ENCODE results near the gene CHD6. TPM values are rescaled to one million over a fixed set of nuclear protein-coding genes. Genes with fewer than 3 reads are reported as not detected.
"Not testable (repeated sequence)": the region's sequence is repeated elsewhere in the genome, so short reads cannot be mapped to it uniquely, and the experiment has no call there.

Gene CHD6
- total RNA-seq, 1 experiment from 2014 or later = 20.9 TPM

DNA sequence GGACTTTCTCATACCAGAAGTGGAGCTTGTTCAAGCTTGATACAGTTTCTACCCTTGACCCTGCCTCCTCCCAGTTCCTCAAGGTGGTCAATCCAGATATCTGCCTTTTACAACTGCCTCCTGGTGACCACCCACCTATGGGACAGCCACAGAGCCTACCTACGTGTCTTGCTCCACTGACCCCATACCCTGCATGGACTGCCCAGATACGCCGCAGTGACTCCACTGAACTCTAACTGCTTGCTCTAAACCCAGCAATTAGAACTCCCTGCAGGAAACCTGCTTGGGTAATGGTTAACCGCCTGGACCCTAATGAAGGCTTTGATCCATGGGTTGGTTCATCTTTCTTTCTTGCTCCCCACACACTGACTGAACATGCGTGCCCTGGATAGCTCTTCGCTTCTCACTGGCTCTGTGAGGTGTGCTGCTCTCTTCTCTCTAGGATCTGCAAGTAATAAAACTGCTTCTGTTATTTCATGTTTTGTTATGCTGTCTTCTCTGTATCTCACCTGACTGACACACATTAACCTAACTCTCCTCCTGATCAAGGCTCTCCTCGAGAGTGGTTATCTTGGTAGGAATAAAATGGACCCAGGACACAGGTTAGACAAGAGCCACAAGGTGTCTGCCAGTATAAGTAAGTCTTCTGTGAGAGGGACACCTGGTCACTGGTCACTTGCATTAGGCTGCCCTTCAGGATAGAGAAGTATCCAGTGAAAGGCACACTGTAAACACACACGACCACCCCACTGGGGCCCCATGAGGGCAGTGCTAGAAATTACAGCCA is 79.2 kb downstream of the CHD6 start:
- H3K4me1 ChIP-seq (replicated peaks) = no peaks in the 10 kb centered on the region
- no peak for DNase-seq (ENCODE audit: low read depth in 1 of 2, low spot score in 2 of 2)

DNA sequence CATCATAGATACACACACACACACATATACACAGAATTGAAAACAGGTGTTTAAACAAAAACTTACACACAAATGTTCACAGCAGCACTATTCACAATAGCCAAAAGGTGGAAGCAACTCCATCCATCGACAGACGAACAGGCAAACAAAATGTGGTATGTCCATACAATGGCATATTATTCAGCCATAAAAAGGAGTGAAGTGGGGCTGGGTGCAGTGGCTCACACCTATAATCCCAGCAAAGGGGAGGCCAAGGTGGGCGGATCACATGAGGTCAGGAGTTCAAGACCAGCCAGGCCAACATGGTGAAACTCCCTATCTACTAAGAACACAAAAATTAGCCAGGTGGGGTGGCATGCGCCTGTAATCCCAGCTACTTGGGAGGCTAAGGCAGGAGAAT is 80.3 kb downstream of the CHD6 start:
- no peak overlapping the region for H3K27ac ChIP-seq
- H3K4me3 ChIP-seq = no peak overlapping the region
- H3K36me3 ChIP-seq = peaks cover 3% of the 10 kb centered on the region; the same call in 1 of the 2 replicates
- H3K27me3 ChIP-seq (replicated peaks) = no peaks in the 10 kb centered on the region
- no peaks in the 10 kb centered on the region for H3K4me1 ChIP-seq (replicated peaks)
- no peak for DNase-seq (ENCODE audit: low read depth in 1 of 2, low spot score in 2 of 2)
- H3K9me3 ChIP-seq (replicated peaks) = 0 out of 2 replicates have a peak, but pooled peaks cover 3% of the 10 kb centered on the region

More for the DNA sequence above, 79.2 kb downstream of the CHD6 start:
- H3K27ac ChIP-seq = no peak overlapping the region
- no peak overlapping the region for H3K4me3 ChIP-seq
- H3K36me3 ChIP-seq = no peaks in the 10 kb centered on the region
- H3K27me3 ChIP-seq (replicated peaks) = no peaks in the 10 kb centered on the region
- H3K9me3 ChIP-seq (replicated peaks) = 0 out of 2 replicates have a peak, but pooled peaks cover 3% of the 10 kb centered on the region

DNA sequence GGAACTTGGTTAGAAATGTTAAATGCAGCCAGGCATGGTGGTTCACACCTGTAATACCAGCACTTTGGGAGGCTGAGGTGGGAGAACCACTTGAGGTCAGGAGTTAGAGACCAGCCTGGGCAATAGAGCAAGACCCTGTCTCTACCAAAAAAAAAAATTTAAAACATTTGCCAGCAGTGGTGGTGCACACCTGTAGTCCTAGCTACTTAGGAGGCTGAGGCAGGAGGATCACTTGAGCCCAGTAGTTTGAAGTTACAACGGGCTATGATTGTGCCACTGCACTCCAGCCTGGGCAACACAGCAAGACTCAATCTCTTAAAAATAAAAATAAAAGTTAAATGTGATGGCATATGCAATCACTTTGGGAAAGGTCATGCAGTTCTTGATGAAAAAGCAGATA is 82.6 kb downstream of the CHD6 start:
- not testable (repeated sequence) for H3K4me3 ChIP-seq; H3K4me1 ChIP-seq (replicated peaks); DNase-seq (ENCODE audit: low read depth in 1 of 2, low spot score in 2 of 2); H3K9me3 ChIP-seq (replicated peaks); H3K27me3 ChIP-seq (replicated peaks); H3K27ac ChIP-seq
- H3K36me3 ChIP-seq = peaks cover 12% of the 10 kb centered on the region; the same call in 1 of the 2 replicates

DNA sequence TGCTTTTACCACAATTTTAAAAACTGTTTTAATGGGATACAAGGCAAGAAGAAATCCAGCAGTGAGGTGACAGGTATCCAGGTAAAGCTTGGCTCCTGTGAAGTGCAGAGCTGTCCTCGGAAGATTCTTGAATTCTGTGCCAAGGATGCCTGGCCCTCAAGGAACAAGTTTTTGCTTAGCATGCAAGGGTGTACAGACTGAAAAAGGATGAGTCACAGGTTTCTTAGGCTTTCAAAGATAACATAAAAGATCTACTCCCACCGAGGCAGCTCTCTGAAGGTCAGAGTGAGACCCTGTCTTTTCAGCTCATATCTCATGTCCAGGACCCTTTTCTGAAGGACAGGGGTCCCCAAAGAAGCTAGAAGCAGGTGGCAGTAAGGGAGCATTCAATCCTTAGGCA is 83.3 kb downstream of the CHD6 start:
- Histone ChIP-seq H3K9me3 (replicated peaks) (0 out of 2 replicates have a peak, but pooled peaks cover 3% of the 10 kb centered on the region), H3K36me3 (peaks cover 12% of the 10 kb centered on the region; the same call in 1 of the 2 replicates), H3K4me1 (replicated peaks) (0 out of 2 replicates have a peak, but pooled peaks cover 4% of the 10 kb centered on the region), H3K4me3 (no peak overlapping the region), H3K27me3 (replicated peaks) (no peaks in the 10 kb centered on the region), H3K27ac (no peak overlapping the region)
- DNase-seq (ENCODE audit: low read depth in 1 of 2, low spot score in 2 of 2) = no peak

DNA sequence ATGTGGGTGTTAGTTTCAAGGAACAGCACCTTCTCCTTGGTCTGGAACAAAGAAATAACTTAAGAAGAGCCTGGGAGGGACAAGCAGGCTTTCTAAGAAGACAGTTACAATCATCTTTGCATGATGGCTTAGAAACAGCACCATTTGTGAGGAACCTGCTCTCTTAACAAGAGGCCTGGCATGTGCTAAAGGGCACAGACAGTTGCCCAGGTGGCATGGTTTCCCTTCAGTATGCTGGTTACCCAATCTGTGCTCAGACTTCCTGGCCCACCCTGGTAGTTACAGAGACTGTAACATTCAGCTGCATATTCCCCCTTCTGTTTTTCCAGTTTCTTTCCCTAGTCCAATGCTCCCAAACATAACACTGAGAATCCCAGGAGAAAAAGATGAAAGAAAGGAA is 84.0 kb downstream of the CHD6 start:
- Histone ChIP-seq H3K4me3 (no peak overlapping the region), H3K36me3 (peaks cover 12% of the 10 kb centered on the region; the same call in 1 of the 2 replicates), H3K9me3 (replicated peaks) (0 out of 2 replicates have a peak, but pooled peaks cover 3% of the 10 kb centered on the region), H3K4me1 (replicated peaks) (0 out of 2 replicates have a peak, but pooled peaks cover 4% of the 10 kb centered on the region), H3K27ac (no peak overlapping the region), H3K27me3 (replicated peaks) (no peaks in the 10 kb centered on the region)
- DNase-seq (ENCODE audit: low read depth in 1 of 2, low spot score in 2 of 2) = no peak

DNA sequence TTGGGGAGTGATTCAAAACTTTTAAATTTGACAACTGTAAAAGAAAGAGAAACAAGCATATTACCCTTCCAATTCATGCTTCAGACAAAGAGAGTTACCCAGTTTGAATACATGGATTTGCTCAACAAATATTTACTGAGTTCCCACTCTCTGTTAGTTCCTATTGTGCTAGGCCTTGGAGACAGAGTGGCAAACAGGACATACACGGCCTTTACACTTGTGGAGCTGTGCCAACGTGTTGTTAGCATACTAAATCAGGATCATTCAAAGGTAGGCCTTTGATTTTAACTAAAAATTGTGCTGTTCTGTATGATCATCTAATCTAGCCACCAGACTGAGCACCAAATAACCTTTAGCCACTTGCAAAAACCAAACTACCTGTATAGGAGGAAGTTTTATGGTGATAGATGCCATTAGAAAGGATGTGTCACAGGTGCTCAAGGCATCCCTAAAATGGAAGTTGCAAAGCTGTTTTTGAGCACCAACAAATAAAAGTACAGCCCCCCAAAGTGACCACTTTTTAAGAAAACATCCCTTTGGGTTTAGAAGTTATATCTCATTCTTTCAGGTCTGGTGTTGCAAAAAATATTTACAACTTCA is 84.5 kb downstream of the CHD6 start:
- Histone ChIP-seq H3K4me3 (no peak overlapping the region), H3K9me3 (replicated peaks) (0 out of 2 replicates have a peak, but pooled peaks cover 3% of the 10 kb centered on the region), H3K4me1 (replicated peaks) (0 out of 2 replicates have a peak, but pooled peaks cover 4% of the 10 kb centered on the region), H3K27ac (no peak overlapping the region), H3K36me3 (peaks cover 12% of the 10 kb centered on the region; the same call in 1 of the 2 replicates), H3K27me3 (replicated peaks) (no peaks in the 10 kb centered on the region)
- DNase-seq (ENCODE audit: low read depth in 1 of 2, low spot score in 2 of 2) = no peak

DNA sequence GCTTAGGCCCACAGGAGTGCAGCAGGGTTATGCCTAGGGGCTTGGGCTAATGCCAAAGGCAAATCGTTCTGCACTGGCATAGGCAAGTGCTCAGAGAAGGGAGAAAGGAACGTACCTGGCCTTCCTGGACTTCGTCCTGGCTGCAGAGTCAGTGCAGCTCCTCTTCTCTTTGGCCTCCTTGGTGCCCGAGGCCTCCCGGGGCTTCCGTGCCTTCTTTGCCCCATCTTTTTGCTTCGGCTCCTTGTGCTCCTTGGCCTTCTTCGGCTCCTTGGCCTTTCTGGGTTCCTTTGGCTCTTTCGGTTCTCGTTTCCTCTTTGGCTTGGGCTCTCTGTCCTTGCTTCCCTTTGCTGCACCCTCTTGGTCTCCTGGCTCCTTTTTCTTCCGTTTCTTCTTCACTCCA is 85.2 kb downstream of the CHD6 start:
- Histone ChIP-seq H3K27me3 (replicated peaks) (no peaks in the 10 kb centered on the region), H3K9me3 (replicated peaks) (0 out of 2 replicates have a peak, but pooled peaks cover 3% of the 10 kb centered on the region), H3K4me3 (no peak overlapping the region), H3K4me1 (replicated peaks) (0 out of 2 replicates have a peak, but pooled peaks cover 4% of the 10 kb centered on the region), H3K27ac (no peak overlapping the region), H3K36me3 (peaks cover 12% of the 10 kb centered on the region; the same call in 1 of the 2 replicates)
- DNase-seq (ENCODE audit: low read depth in 1 of 2, low spot score in 2 of 2) = no peak

DNA sequence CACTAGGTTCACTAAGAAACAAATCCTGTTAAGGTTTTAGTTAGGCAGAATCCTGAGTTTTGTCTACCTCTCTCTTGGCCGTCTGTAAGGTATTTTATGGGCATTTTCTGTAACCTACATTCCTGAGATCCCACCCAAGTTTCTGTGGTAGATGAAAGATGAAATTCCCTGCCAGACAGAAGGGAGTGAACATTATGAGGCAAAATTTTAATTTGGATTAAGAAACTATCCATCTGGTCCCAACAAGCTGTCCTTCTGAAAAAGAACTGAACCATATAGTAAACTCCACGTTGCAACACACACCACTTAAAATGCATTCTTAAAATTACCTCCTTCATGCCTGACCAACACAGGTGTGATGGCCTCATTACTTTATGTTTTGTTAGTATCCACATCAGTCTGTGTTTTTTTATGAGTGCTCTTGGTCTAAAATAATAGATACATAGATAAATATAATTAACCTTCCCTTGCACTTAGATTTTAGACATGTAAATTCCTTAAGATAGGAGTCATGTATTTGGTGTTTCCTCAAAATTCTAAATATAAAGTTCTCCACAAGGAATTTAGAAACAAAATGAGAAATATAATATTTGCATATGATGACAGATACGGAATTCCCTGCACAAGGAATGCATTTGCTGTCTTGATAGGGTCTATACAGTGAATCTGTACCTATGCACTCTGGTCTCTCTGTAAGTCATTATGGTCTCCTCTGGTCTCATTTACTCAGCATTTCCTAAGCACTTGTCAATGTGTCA is 86.5 kb downstream of the CHD6 start:
- Histone ChIP-seq H3K36me3 (peaks cover 12% of the 10 kb centered on the region; the same call in 1 of the 2 replicates), H3K27me3 (replicated peaks) (no peaks in the 10 kb centered on the region), H3K4me3 (no peak overlapping the region), H3K27ac (no peak overlapping the region), H3K4me1 (replicated peaks) (0 out of 2 replicates have a peak, but pooled peaks cover 4% of the 10 kb centered on the region), H3K9me3 (replicated peaks) (no peaks in the 10 kb centered on the region)
- DNase-seq (ENCODE audit: low read depth in 1 of 2, low spot score in 2 of 2) = no peak

DNA sequence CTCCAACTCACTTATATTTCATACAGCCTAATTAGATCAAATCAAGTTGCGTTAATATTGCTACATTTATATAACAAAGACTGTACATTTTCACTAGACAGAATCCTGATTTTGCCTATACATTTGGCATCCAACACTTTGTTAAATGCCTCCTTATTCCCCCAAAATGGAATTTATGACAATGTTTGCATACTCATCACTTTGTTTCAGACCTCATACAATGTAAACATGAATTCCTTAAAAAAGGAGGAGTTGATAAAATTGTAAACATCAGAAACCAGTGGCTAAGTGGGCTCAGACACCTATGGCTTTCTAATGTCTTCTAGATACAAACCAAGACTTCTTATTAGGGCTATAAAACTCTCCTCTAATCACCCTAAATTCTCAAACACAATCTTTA is 87.3 kb downstream of the CHD6 start:
- Histone ChIP-seq H3K36me3 (peaks cover 12% of the 10 kb centered on the region; the same call in 1 of the 2 replicates), H3K4me1 (replicated peaks) (0 out of 2 replicates have a peak, but pooled peaks cover 4% of the 10 kb centered on the region), H3K9me3 (replicated peaks) (no peaks in the 10 kb centered on the region), H3K27ac (no peak overlapping the region), H3K4me3 (no peak overlapping the region), H3K27me3 (replicated peaks) (no peaks in the 10 kb centered on the region)
- no peak for DNase-seq (ENCODE audit: low read depth in 1 of 2, low spot score in 2 of 2)

DNA sequence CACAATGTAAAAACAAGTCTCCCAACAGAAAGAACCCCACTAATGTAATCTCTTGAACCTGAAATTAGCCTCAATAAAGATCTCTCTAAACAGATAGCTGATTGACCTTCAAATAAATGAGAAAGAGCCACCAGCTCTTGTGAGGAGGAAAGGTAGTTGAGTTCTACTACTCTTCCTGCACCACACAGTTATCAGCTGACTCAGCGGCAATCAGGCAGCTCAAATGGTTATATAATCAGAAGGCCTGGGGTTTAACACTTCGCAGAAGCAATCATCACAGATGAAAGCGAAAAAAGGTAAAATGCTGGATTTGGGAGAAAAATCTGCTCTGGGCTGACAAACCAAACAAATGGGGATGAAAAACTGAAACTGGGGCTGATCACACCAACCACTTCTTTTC is 91.8 kb downstream of the CHD6 start:
- DNase-seq (ENCODE audit: low read depth in 1 of 2, low spot score in 2 of 2) = no peak
- Histone ChIP-seq H3K36me3 (no peaks in the 10 kb centered on the region), H3K4me1 (replicated peaks) (no peaks in the 10 kb centered on the region), H3K27ac (no peak overlapping the region), H3K27me3 (replicated peaks) (no peaks in the 10 kb centered on the region), H3K9me3 (replicated peaks) (no peaks in the 10 kb centered on the region), H3K4me3 (no peak overlapping the region)

DNA sequence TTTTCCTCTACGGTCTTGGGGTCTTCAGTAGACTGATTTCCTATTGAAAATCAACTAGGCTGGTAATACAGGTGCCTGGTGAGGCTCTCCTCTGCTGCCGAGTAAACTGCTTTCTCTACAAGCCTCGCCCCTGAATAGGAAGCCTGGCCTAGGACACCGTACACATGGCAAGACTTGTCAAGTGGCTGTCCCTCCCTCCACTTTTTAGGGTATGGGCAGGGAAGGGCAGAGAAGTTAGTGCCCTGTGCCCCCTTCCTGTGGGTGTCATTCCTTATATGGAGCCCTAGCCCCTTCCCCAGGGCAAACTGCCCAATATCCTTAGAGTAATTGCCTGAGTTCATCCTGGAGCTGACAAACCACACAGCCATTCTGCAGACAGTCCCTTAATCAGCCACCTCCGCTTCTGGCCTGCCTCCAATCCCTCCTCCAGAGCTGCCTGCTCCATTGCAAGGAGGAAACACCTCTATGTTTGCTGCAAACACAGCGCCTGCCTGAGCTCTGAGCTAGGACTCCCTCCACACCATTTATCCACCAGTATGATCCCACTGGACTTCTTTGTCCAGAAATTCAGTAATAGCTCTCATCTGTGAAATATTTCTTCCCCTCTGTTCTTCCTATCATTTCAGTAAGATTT is 93.1 kb downstream of the CHD6 start:
- no peaks in the 10 kb centered on the region for H3K9me3 ChIP-seq (replicated peaks)
- no peak overlapping the region for H3K4me3 ChIP-seq
- DNase-seq (ENCODE audit: low read depth in 1 of 2, low spot score in 2 of 2) = no peak
- H3K36me3 ChIP-seq = no peaks in the 10 kb centered on the region
- H3K27ac ChIP-seq = no peak overlapping the region
- no peaks in the 10 kb centered on the region for H3K27me3 ChIP-seq (replicated peaks)
- no peaks in the 10 kb centered on the region for H3K4me1 ChIP-seq (replicated peaks)

DNA sequence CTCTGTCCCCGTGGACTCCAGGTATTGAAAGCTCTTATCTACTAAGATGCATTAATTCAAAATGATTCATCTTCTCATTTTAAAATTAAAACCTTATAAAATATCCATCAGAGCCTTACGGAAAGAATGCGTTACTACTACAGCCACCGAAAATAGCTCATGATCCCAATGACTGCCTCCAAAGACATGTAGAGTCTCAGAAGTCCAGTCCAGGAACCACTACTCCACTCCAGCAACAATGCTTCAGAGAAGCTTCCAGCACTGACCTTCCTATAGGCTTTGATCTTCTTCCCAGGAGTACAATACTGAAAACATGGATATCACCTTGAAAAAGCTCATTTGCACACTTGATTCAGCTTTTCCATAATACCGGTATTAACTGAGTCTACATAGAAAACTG is 94.3 kb downstream of the CHD6 start:
- Histone ChIP-seq H3K36me3 (no peaks in the 10 kb centered on the region), H3K4me1 (replicated peaks) (no peaks in the 10 kb centered on the region), H3K27ac (no peak overlapping the region), H3K4me3 (no peak overlapping the region), H3K27me3 (replicated peaks) (no peaks in the 10 kb centered on the region), H3K9me3 (replicated peaks) (no peaks in the 10 kb centered on the region)
- no peak for DNase-seq (ENCODE audit: low read depth in 1 of 2, low spot score in 2 of 2)

DNA sequence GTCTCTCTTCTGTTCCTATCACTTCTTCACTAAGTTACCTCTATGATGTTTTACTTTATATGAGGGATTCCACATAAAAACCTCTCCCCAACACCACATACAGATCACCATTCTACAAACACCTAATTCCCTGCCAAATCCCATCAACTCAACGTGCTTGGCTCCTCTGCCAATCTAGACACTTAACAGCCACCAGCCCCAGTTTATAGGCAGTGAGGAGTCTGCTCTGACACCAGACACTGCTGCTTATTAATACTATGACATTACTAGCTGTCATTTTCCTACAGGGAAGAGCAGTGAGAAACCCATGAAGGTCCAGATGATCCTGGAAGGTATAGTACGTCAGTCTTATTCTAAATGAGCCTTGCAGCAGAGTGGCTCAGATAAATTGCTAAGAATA is 104.3 kb downstream of the CHD6 start:
- H3K27ac ChIP-seq = no peak overlapping the region
- H3K4me3 ChIP-seq = no peak overlapping the region
- no peaks in the 10 kb centered on the region for H3K27me3 ChIP-seq (replicated peaks)
- no peaks in the 10 kb centered on the region for H3K9me3 ChIP-seq (replicated peaks)
- H3K4me1 ChIP-seq (replicated peaks) = no peaks in the 10 kb centered on the region
- DNase-seq (ENCODE audit: low read depth in 1 of 2, low spot score in 2 of 2) = no peak
- H3K36me3 ChIP-seq = peaks cover 5% of the 10 kb centered on the region

All from SJSA1 (cell line).